Natural killer cell (primary cell): ENCODE results near the gene PHF23. TPM values are rescaled to one million over a fixed set of nuclear protein-coding genes. Genes with fewer than 3 reads are reported as not detected.
A peak's percentile ranks its signal among the peaks of the same experiment; 100 is the strongest.

Experiments used
- ATAC-seq, 3 donors: fragments of 150-1000 bp in 2 of 3; fragments of 200-7000 bp in 1 of 3; cut with Tn5 transposase; 1 replicate in 1 of 3; 2 replicates in 2 of 3; pipeline ENCODE4 v1.10.0; 2021; ENCODE audit warnings: mild to moderate bottlenecking in 2 of 3, moderate library complexity in 2 of 3
- DNase-seq, 2 donors: peaks; one replicate each; pipeline versions ENCODE4 v3.0.0 to v3.0.0-alpha.2; 2013 to 2021; ENCODE audit warnings: mixed read lengths in 1 of 2
- H3K27ac ChIP-seq: one replicate; pipeline ENCODE4 v1.5.1; 2013; ENCODE audit warnings: mild to moderate bottlenecking, low read length
- H3K27me3 ChIP-seq: one replicate; pipeline ENCODE4 v1.6.1; 2013; ENCODE audit warnings: low read length; ENCODE audit not compliant: control insufficient read depth, insufficient read depth
- H3K36me3 ChIP-seq: one replicate; pipeline ENCODE4 v1.6.1; 2013; ENCODE audit warnings: low read length; ENCODE audit not compliant: control insufficient read depth, insufficient read depth
- H3K4me1 ChIP-seq: one replicate; pipeline ENCODE4 v1.6.1; 2013; ENCODE audit warnings: low read length; ENCODE audit not compliant: control insufficient read depth, insufficient read depth
- H3K4me3 ChIP-seq: one replicate; pipeline ENCODE4 v1.5.1; 2013; ENCODE audit warnings: low read length
- H3K9me3 ChIP-seq: one replicate; pipeline ENCODE4 v1.6.1; 2013; ENCODE audit warnings: low read length; ENCODE audit not compliant: control insufficient read depth, insufficient read depth
- H3K27ac Mint-ChIP-seq, 2 donors: one replicate each; pipeline ENCODE4 v1.8.0; 2022; ENCODE audit warnings: mild to moderate bottlenecking in 2 of 2, mixed read lengths in 2 of 2, moderate library complexity in 1 of 2
- H3K27me3 Mint-ChIP-seq, 2 donors: one replicate each; pipeline ENCODE4 v1.8.0; 2022; ENCODE audit warnings: low read depth in 2 of 2, mixed read lengths in 2 of 2
- H3K36me3 Mint-ChIP-seq: one replicate; pipeline ENCODE4 v1.8.0; 2022; ENCODE audit warnings: mixed read lengths
- H3K4me1 Mint-ChIP-seq, 2 donors: one replicate each; pipeline ENCODE4 v1.8.0; 2022; ENCODE audit warnings: mixed read lengths in 2 of 2
- H3K4me3 Mint-ChIP-seq: one replicate; pipeline ENCODE4 v1.8.0; 2022; ENCODE audit warnings: mild to moderate bottlenecking, moderate library complexity, mixed read lengths
- H3K9me3 Mint-ChIP-seq, 2 donors: one replicate each; pipeline ENCODE4 v1.8.0; 2022; ENCODE audit warnings: mixed read lengths in 2 of 2
- WGBS: methylation state at CpG from one replicate; pipeline ENCODE4 v1.1.7; 2013; ENCODE audit warnings: missing lambda C conversion rate; ENCODE audit not compliant: insufficient coverage; 5-methylcytosine and 5-hydroxymethylcytosine counted together
- intact Hi-C: fragments of 100-400 bp; cut with micrococcal nuclease; formaldehyde crosslinking; loops from one replicate; pipeline ENCODE4 v1.14.2; 2022
- total RNA-seq, 4 donors: library from RNA; stranded (reverse); fragments of 120-200 nt in 1 of 4; gene quantifications; one replicate each; pipeline versions ENCODE4 v1.2.3 to v1.2.4, GENCODE V29; 2013 to 2022
- TF ChIP-seq, protein P1 (sequence below): fragments of 200-600 bp; IDR thresholded peaks from one replicate; pipeline ENCODE4 v1.8.0; 2022; ENCODE audit warnings: antibody characterized with exemption

The PHF23 gene
- total RNA-seq, 3 donors from 2014 or later (not counting 1 experiment from before 2014, with no cell fraction given): 19.3 to 32.3 (median 20.8) TPM

GRCh38 chr17:7208027-7208571, 31.2 kb downstream of the PHF23 start:
- H3K9me3 ChIP-seq: no peaks in the 10 kb centered on the region
- H3K4me3 ChIP-seq: no peak overlapping the region
- no peak overlapping the region for H3K27ac ChIP-seq
- H3K36me3 Mint-ChIP-seq: no peaks in the 10 kb centered on the region
- no peak overlapping the region for H3K4me3 Mint-ChIP-seq
- DNase-seq (no peak), ATAC-seq (no peak)
- WGBS: 86% methylated on average over 21 of the region's 21 CpGs
- H3K9me3 Mint-ChIP-seq: no peaks in the 10 kb centered on the region
- peak overlapping the region in 1 of 2 donors; percentile 84 for H3K27ac Mint-ChIP-seq
- peaks cover 24% of the 10 kb centered on the region for H3K4me1 ChIP-seq
- no peaks in the 10 kb centered on the region for H3K36me3 ChIP-seq
- TF ChIP-seq, protein P1, sequence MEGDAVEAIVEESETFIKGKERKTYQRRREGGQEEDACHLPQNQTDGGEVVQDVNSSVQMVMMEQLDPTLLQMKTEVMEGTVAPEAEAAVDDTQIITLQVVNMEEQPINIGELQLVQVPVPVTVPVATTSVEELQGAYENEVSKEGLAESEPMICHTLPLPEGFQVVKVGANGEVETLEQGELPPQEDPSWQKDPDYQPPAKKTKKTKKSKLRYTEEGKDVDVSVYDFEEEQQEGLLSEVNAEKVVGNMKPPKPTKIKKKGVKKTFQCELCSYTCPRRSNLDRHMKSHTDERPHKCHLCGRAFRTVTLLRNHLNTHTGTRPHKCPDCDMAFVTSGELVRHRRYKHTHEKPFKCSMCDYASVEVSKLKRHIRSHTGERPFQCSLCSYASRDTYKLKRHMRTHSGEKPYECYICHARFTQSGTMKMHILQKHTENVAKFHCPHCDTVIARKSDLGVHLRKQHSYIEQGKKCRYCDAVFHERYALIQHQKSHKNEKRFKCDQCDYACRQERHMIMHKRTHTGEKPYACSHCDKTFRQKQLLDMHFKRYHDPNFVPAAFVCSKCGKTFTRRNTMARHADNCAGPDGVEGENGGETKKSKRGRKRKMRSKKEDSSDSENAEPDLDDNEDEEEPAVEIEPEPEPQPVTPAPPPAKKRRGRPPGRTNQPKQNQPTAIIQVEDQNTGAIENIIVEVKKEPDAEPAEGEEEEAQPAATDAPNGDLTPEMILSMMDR: no peak
- H3K27me3 Mint-ChIP-seq: peaks cover 2 to 7% of the 10 kb centered on the region in 2 donors
- intact Hi-C loops: no loop called here
- H3K27me3 ChIP-seq: no peaks in the 10 kb centered on the region
- H3K4me1 Mint-ChIP-seq: peaks cover 27 to 34% of the 10 kb centered on the region in 2 donors

GRCh38 chr17:7207120-7208001, 31.9 kb downstream of the PHF23 start:
- no peaks in the 10 kb centered on the region for H3K9me3 Mint-ChIP-seq
- intact Hi-C loops: no loop called here
- peak overlapping the region; percentile 50 for H3K4me3 Mint-ChIP-seq
- H3K27ac Mint-ChIP-seq: peak overlapping the region; percentile 93 to 95
- WGBS: 94% methylated on average over 21 of the region's 24 CpGs
- ATAC-seq (no peak), DNase-seq (no peak)
- H3K27ac ChIP-seq: no peak overlapping the region
- H3K4me1 Mint-ChIP-seq: peaks cover 27 to 34% of the 10 kb centered on the region in 2 donors
- H3K27me3 Mint-ChIP-seq: peaks cover 2 to 4% of the 10 kb centered on the region in 2 donors
- H3K36me3 Mint-ChIP-seq: no peaks in the 10 kb centered on the region
- no peaks in the 10 kb centered on the region for H3K9me3 ChIP-seq
- no peaks in the 10 kb centered on the region for H3K27me3 ChIP-seq
- H3K4me3 ChIP-seq: no peak overlapping the region
- no peaks in the 10 kb centered on the region for H3K36me3 ChIP-seq
- peaks cover 24% of the 10 kb centered on the region for H3K4me1 ChIP-seq
- TF ChIP-seq, protein P1: no peak

DNA sequence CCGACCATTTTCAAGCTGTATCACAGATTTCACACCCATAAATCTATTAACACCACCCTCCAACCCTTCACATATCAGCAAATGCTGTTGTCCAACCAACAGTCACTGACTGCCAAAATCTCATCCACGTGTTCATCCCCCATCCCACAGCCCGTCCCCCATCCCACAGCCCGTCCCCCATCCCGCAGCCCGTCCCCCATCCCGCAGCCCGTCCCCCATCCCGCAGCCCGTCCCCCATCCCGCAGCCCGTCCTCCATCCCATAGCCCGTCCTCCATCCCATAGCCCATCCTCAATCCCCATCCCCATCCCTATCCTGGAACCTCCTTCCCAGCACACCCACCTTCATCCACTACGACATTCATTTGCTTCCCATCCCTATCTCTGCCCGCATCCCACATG, 33.7 kb downstream of the PHF23 start:
- Histone ChIP-seq H3K27me3 (no peaks in the 10 kb centered on the region), H3K4me3 (peak overlapping the region; percentile 57), H3K4me1 (peaks cover 24% of the 10 kb centered on the region), H3K27ac (peak overlapping the region; percentile 96), H3K9me3 (no peaks in the 10 kb centered on the region), H3K36me3 (no peaks in the 10 kb centered on the region)
- H3K27me3 Mint-ChIP-seq: peaks cover 0 to 2% of the 10 kb centered on the region in 2 donors
- peak overlapping the region; percentile 93 to 95 for H3K27ac Mint-ChIP-seq
- H3K9me3 Mint-ChIP-seq: no peaks in the 10 kb centered on the region
- H3K4me1 Mint-ChIP-seq: peaks cover 27 to 34% of the 10 kb centered on the region in 2 donors
- ATAC-seq (no peak), DNase-seq (no peak)
- WGBS: 84% methylated on average over 13 of the region's 15 CpGs
- H3K36me3 Mint-ChIP-seq: no peaks in the 10 kb centered on the region
- peak overlapping the region; percentile 93 for H3K4me3 Mint-ChIP-seq
- intact Hi-C loops: loop anchor here (1.0 to 2.0 kb wide), 3 partner anchors 9 to 102 kb away; partner anchors contain the start of genes EIF5A and ELP5
- TF ChIP-seq, protein P1: no peak
